GM18870 (cell line): ENCODE results near the gene DCAF5.
"Not testable (repeated sequence)": the region's sequence is repeated elsewhere in the genome, so short reads cannot be mapped to it uniquely, and the experiment has no call there.

ENCODE experiments used
- ATAC-seq: cut with Tn5 transposase; IDR thresholded peaks from one replicate; pipeline ENCODE4 v1.9.1; 2021; ENCODE audit warnings: moderate library complexity; ENCODE audit not compliant: unreplicated experiment

DCAF5 gene

GRCh38 chr14:69043596-69044260 lies 109.2 kb downstream of the DCAF5 start:
- no peak for ATAC-seq

GRCh38 chr14:69042787-69043444 lies 110.0 kb downstream of the DCAF5 start:
- no peak for ATAC-seq

GRCh38 chr14:69042299-69042698 lies 110.6 kb downstream of the DCAF5 start:
- no peak for ATAC-seq

GRCh38 chr14:69041783-69042182 lies 111.1 kb downstream of the DCAF5 start:
- ATAC-seq: no peak

- ATAC-seq: no peak
Measured at GRCh38 chr14:69040353-69040752, 112.6 kb downstream of the DCAF5 start.

- ATAC-seq: no peak
Measured at GRCh38 chr14:69039288-69039628, 113.7 kb downstream of the DCAF5 start.

GRCh38 chr14:69038455-69039287 lies 114.2 kb downstream of the DCAF5 start:
- ATAC-seq: no peak

- ATAC-seq: no peak
Measured at GRCh38 chr14:69037790-69038454, 115.0 kb downstream of the DCAF5 start.

GRCh38 chr14:69036757-69037506 lies 116.0 kb downstream of the DCAF5 start:
- ATAC-seq: no peak

- ATAC-seq: no peak
Measured at GRCh38 chr14:69034612-69035262, 118.2 kb downstream of the DCAF5 start.

- no peak for ATAC-seq
Measured at GRCh38 chr14:69027242-69027913, 125.5 kb downstream of the DCAF5 start.

GRCh38 chr14:69023035-69023434 lies 129.9 kb downstream of the DCAF5 start:
- no peak for ATAC-seq

GRCh38 chr14:69022093-69022492 lies 130.8 kb downstream of the DCAF5 start:
- ATAC-seq: not testable (repeated sequence)

GRCh38 chr14:69017706-69018105 lies 135.2 kb downstream of the DCAF5 start:
- no peak for ATAC-seq

- ATAC-seq: no peak
Measured at GRCh38 chr14:69014829-69015259, 138.1 kb downstream of the DCAF5 start.

GRCh38 chr14:69013943-69014782 lies 138.8 kb downstream of the DCAF5 start:
- no peak for ATAC-seq

- no peak for ATAC-seq
Measured at GRCh38 chr14:69012256-69012953, 140.5 kb downstream of the DCAF5 start.

GRCh38 chr14:69010648-69011047 lies 142.3 kb downstream of the DCAF5 start:
- no peak for ATAC-seq
